GM18858 (cell line): ENCODE results near the gene CHST8.
"Not testable (repeated sequence)": the region's sequence is repeated elsewhere in the genome, so short reads cannot be mapped to it uniquely, and the experiment has no call there.

ENCODE experiments used
- ATAC-seq: cut with Tn5 transposase; IDR thresholded peaks from one replicate; pipeline ENCODE4 v1.9.1; 2021; ENCODE audit not compliant: unreplicated experiment

CHST8 gene

DNA sequence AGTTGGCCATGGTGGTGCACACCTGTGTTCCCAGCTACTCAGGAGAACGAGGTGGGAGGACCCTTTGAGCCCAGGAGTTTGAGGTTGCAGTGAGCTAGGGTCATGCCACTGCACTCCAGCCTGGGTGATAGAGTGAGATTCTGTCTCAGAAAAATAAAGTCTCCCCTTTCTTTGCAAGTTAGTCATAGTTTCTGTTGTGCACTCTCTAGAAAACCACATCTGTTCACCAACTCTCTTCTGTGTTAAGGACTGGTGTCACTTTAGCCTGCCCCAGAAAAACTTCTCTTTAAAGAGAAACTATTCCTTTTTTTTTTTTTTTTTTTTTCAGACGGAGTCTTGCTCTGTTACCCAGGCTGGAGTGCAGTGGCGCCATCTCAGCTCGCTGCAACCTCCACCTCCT is 4.9 kb upstream of the CHST8 start:
- no peak for ATAC-seq

GRCh38 chr19:33618363-33618762 is 3.4 kb upstream of the CHST8 start:
- ATAC-seq: not testable (repeated sequence)

- ATAC-seq: no peak
Observed at GRCh38 chr19:33618884-33619283, 2.9 kb upstream of the CHST8 start.

GRCh38 chr19:33620611-33621010 is 1.1 kb upstream of the CHST8 start:
- ATAC-seq: no peak

- ATAC-seq: no peak
Observed at GRCh38 chr19:33621065-33621785, 528 bp upstream of the CHST8 start.

DNA sequence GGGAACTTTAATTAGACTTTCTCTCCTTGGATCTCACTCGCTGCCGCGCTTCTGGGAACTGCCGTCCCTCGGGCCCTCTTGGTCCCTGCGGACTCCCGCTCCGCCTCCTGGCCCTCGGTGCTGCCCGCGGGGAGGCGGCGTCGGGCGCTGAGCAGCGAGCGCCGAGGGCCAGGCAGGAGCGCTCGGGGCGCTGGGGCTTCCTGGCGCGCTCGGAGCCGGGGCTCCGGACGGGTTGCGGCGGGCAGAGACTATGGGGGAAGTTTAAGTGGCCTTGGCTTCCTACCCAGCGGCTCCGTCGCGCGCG is 704 bp downstream of the CHST8 start:
- ATAC-seq: no peak

GRCh38 chr19:33622809-33623511 is 1.2 kb downstream of the CHST8 start:
- ATAC-seq: no peak

DNA sequence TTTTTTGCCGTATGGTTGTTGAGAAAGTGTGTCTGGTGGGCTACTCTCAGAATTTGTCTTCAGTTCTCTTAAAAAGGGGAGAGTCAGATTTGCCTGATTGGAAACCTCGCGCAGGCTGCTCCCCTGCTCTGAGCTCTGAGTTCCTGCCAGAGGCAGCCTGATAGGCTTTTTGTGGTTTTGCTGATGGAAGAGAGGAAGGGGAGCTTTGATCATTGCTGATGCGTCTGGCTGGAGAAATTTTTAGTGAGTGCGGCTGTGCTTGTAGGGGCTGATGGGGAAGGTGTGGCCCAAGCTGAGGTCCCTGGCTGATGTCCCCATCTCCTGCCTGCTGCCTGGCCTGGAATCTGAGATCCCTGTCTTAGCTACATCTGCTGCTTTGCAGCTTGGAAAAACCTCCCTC is 2.8 kb downstream of the CHST8 start:
- no peak for ATAC-seq

- no peak for ATAC-seq
Observed at GRCh38 chr19:33627526-33627925, 5.8 kb downstream of the CHST8 start.

DNA sequence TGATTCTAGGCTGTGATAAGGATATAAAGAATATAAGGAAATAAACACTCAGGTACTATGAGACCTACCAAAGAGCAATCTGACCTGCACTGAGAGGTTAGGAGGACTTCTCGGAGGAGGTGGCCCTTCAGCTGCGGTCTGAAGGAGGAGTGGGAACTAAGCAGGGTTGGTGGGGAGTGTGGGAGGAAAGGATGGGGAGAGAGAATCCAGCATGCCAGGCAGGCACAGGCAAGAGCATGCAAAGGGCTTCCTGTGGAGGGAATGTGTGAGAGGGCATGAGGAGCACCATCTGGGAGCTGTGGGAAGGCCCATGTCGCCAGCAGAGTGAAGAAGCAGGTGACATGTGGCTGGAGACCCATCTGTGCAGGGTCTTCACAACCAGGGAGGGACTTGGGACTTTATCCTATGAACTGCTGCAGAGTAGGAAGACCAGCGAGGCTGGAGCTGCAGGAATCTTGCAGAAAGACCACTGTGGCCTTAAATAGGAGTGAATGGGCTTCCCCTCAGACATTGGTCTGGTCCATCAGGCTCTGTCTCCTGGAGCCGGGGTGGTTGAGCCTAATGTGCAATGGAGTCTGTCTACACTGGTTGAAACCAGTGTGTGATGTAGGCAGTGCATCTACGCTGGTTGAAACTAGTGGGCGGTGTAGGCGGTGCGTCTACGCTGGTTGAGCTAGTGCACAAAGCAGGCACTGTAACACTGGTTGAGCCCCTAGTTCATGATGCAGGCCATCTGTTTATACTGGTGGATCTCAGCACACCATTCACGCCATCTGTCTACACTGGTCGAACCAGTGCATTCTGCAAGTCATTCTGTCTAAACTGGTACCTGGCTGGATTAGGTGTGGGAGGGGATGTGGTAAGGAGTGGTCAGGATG is 6.4 kb downstream of the CHST8 start:
- ATAC-seq: no peak

GRCh38 chr19:33628921-33629825 is 7.4 kb downstream of the CHST8 start:
- ATAC-seq: no peak

DNA sequence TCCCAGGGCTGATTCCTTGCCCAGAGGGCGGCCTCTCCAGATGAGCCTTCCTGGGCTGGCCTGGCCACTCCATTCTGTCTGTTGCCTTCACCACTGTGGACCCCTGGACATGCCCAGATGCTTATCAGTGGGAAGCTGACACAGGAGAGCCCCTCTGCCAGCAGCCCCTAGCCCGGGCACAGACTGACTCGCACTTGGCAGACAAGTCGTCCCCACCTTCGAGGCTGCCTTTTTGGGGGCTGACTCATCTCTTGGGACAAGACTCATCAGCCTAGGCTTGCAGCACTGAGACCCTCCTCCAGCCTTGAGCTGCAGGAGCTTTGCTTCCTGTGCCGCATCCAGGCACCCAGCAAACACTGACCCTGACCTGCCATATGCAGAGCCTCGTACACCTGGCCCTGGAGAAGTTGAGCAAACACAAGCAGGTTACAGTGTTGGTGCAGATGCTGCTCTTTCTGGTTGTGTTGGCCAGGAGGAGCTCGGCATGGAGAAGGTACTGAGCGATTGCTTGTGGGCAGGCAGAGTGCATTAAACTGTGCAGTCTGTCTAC is 8.1 kb downstream of the CHST8 start:
- ATAC-seq: no peak

DNA sequence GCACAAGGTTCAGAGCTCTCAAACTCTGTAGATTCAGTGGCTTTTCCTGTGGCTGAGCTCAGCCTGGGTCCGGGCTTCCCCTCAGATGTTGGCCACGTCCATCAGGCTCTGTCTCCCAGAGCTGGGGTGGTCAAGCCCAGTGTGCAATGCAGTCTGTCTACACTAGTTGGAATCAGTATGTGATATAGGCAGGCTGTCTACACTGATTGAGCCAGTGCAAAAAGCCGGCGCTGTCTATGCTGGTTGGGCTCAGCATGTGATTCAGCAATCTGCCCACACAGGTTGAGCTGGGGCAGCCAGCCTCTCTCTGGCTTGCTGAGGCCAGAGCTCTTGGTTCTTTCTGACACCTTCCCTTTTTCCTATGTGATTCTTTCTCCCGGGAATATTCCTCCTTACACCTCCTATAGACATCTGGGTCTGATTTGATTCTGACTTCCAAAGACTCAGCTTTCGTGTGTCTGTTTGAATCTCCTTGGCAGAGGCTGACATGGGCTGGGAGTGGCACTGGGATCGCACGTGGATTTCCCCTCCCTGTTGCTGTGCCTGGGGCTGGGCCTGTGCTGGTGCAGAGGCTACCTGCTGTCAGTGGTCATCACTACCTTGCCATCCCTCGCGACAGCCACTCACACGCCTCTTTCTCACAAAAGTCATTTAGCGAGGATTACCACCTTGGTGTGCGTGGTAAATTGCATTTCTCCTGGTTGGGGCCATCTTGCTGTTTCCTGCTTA is 9.3 kb downstream of the CHST8 start:
- ATAC-seq: no peak

DNA sequence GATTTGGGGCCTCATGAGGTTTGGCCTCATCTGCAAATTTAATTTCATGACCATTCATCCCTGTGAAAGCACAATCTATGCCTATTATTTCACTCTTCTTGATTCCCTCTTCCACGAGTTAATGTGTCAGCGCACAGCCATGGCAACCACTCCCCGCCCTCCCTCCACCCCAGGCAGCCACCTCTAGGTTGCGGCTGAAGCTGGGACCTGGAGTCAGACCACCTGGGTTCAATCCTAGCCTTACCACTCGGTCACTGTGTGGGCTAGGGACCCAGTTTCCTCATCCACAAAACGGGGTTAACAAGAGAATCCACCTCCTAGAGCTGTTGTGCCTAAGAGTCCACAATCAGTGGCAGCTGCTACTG is 9.8 kb downstream of the CHST8 start:
- ATAC-seq: no peak

DNA sequence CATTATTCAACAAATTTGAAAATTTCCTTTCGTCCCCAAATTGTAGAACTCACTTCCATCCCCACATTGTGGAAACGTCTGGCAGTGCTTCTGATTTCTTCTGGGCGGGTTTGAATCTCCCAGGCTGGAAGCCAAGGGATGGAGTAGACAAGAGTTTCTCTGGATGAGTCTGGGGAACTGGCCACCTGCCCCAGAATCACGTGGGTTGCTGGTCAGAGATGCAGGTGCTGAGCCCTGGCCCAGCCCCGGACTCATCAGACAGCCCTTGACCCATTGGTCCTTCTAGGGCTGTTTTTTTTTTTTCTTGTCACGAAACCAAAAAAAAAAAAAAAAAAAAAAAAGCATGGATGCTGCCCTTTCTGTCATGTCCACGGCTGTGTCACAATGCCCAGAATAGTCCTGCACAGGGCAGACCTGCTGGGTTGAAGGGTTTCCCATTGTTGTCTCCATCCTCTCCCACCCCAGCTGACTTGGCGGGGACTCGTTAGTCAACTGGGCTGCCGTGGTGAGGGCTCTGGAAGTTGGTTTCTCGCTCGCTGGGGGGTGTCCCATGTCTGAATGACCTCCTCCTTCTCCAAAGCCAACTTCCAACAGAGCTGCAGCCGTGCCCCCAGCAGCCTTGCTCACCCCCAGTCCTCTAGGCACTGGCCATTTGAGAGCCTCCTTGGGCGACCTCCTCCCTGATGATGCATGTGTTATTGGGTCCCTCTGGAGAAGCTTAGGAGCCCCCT is 12.8 kb downstream of the CHST8 start:
- ATAC-seq: no peak

- no peak for ATAC-seq
Observed at GRCh38 chr19:33638167-33639034, 16.6 kb downstream of the CHST8 start.

GRCh38 chr19:33639035-33639681 is 17.4 kb downstream of the CHST8 start:
- no peak for ATAC-seq

GRCh38 chr19:33640773-33641172 is 19.0 kb downstream of the CHST8 start:
- no peak for ATAC-seq
